GDM1 (cell line): ENCODE measurements around the gene DDX31.
"Not testable (repeated sequence)": the region's sequence is repeated elsewhere in the genome, so short reads cannot be mapped to it uniquely, and the experiment has no call there.

ENCODE experiments used
- DNase-seq: peaks from one replicate; lab custom pipeline; 2025; lab: John Stamatoyannopoulos, UW

Gene DDX31

GRCh38 chr9:132578367-132578932, 91.3 kb downstream of the DDX31 start:
- no peak for DNase-seq

GRCh38 chr9:132577119-132577518, 92.7 kb downstream of the DDX31 start:
- DNase-seq = no peak

- no peak for DNase-seq
Observed at GRCh38 chr9:132575811-132576210, 94.0 kb downstream of the DDX31 start.

- DNase-seq = peak; percentile 4
Observed at GRCh38 chr9:132575005-132575609, 94.7 kb downstream of the DDX31 start.

GRCh38 chr9:132572921-132573320, 96.9 kb downstream of the DDX31 start:
- DNase-seq = no peak

- DNase-seq = no peak
Observed at GRCh38 chr9:132571806-132572600, 97.8 kb downstream of the DDX31 start.

- not testable (repeated sequence) for DNase-seq
Observed at GRCh38 chr9:132568787-132569186, 101.0 kb downstream of the DDX31 start.

- DNase-seq = no peak
Observed at GRCh38 chr9:132564526-132564925, 105.3 kb downstream of the DDX31 start.

- no peak for DNase-seq
Observed at GRCh38 chr9:132562306-132562573, 107.5 kb downstream of the DDX31 start.

- no peak for DNase-seq
Observed at GRCh38 chr9:132560616-132561202, 109.1 kb downstream of the DDX31 start.

GRCh38 chr9:132559711-132560110, 110.1 kb downstream of the DDX31 start:
- no peak for DNase-seq

- no peak for DNase-seq
Observed at GRCh38 chr9:132557159-132557558, 112.6 kb downstream of the DDX31 start.

GRCh38 chr9:132556714-132557113, 113.1 kb downstream of the DDX31 start:
- no peak for DNase-seq

GRCh38 chr9:132556235-132556634, 113.5 kb downstream of the DDX31 start:
- DNase-seq = no peak

GRCh38 chr9:132555528-132555927, 114.3 kb downstream of the DDX31 start:
- no peak for DNase-seq

- no peak for DNase-seq
Observed at GRCh38 chr9:132554755-132555154, 115.0 kb downstream of the DDX31 start.

GRCh38 chr9:132552041-132552440, 117.7 kb downstream of the DDX31 start:
- no peak for DNase-seq

GRCh38 chr9:132551556-132551955, 118.2 kb downstream of the DDX31 start:
- DNase-seq = no peak

GRCh38 chr9:132548751-132549640, 120.8 kb downstream of the DDX31 start:
- no peak for DNase-seq

- DNase-seq = no peak
Observed at GRCh38 chr9:132547976-132548730, 121.6 kb downstream of the DDX31 start.

GRCh38 chr9:132547436-132547835, 122.3 kb downstream of the DDX31 start:
- DNase-seq = no peak
